ENCODE results near the gene FGGY. TPM values are rescaled to one million over a fixed set of nuclear protein-coding genes. Genes with fewer than 3 reads are reported as not detected.

FGGY gene
- total and polyA plus RNA-seq, 2 donors (not counting 3 experiments of a cell fraction or from before 2014, with no cell fraction given), result 5.6 to 6.4 TPM

DNA sequence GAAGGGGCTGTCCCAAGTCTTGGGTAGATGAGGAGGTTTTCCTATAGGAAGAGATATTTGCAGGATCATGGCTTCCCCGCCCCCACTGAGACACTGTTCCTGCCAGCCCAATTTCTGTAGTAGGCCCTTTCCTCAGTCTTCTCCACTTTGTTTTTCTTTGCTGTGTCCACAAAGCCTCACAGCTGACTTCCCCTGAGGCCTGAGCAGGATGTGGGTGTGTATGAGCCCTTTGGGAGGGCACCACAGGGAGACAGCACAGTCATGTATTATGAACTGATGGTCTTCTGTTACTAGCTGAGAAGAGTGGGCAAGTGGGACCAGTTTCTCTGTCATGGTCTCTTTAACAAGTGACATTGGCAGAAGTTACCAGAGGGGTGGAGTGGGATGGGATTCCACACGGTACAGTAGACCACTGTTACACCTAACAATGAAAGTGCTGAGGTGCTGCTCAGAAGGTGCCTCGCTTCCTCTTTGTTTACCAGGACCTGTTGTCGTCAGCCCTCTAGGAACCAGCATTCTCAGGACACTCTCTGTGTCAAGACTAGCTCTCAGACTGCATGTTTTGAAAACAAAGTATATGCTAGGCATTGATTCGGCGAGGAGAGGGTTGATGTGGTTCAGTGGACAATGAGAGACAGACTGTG lies 264.0 kb downstream of the FGGY start:
- no peaks in the 10 kb centered on the region for H4K20me1 ChIP-seq (replicated peaks; ENCODE audit: control insufficient read depth, extremely low read depth, insufficient read depth, low read length)
- no peak overlapping the region for H3K27ac ChIP-seq (ENCODE audit: insufficient read depth, low read depth, low read length)
- H3K9me3 ChIP-seq (replicated peaks; ENCODE audit: control insufficient read depth, insufficient read depth, low read length), result no peaks in the 10 kb centered on the region
- CTCF ChIA-PET, result interaction anchor here (0.7 to 1.4 kb wide), 2 partner anchors 8 to 11 kb away, joined by 3 read pairs; no protein-coding TSS in a partner anchor
- no peak overlapping the region for H2AFZ ChIP-seq (ENCODE audit: low read depth, low read length)
- no peak overlapping the region for H3K9ac ChIP-seq (replicated peaks; ENCODE audit: extremely low read depth, insufficient read depth, low read length)
- no peaks in the 10 kb centered on the region for H3K79me2 ChIP-seq (ENCODE audit: control insufficient read depth, insufficient read depth, low read length)
- dilution Hi-C loops (cut with MboI; ENCODE audit: extremely low pct_ligation_motif_present, low sequenced_read_pairs) (no loop called here), intact Hi-C loops (cut with micrococcal nuclease) (no loop called here)
- no peak overlapping the region for H3K4me2 ChIP-seq (ENCODE audit: insufficient read depth, low read length)
- BruUV-seq (replicated peaks), result no TSS peak
- H3K36me3 ChIP-seq (ENCODE audit: control insufficient read depth in 2 of 2, extremely low read depth in 1 of 2, insufficient read depth in 2 of 2, low read length in 2 of 2), result no peaks in the 10 kb centered on the region
- peak; percentile 13 for DNase-seq (ENCODE audit: low read depth, low spot score)
- FAIRE-seq, result no peak
- H3K27me3 ChIP-seq (ENCODE audit: control insufficient read depth in 2 of 2, insufficient read depth in 2 of 2, low read length in 2 of 2), result no peaks in the 10 kb centered on the region
- no peak for TF ChIP-seq GATA2 (IDR thresholded peaks at IDR 0.05; ENCODE audit: insufficient read depth, insufficient read length, low read depth, low read length)
- no peak for TF ChIP-seq CTCF (IDR thresholded peaks at IDR 0.05; ENCODE audit: extremely low read depth in 1 of 2, insufficient read depth in 1 of 2, low read depth in 1 of 2, low read length in 2 of 2)
- TF ChIP-seq POLR2AphosphoS5 (IDR thresholded peaks at IDR 0.05; ENCODE audit: insufficient read depth, low read depth, low read length), result no peak
- TF ChIP-seq POLR2A (IDR thresholded peaks at IDR 0.05; ENCODE audit: low read depth, low read length), result no peak
- no peak for TF ChIP-seq EZH2 (IDR thresholded peaks at IDR 0.05; ENCODE audit: borderline replicate concordance, low read depth, low read length, severe bottlenecking)
- TF ChIP-seq MYC (IDR thresholded peaks at IDR 0.05; ENCODE audit: low read depth, low read length), result no peak
- no peak for TF ChIP-seq JUN (IDR thresholded peaks at IDR 0.05; ENCODE audit: borderline replicate concordance, insufficient read depth, insufficient read length, low read depth)
- no peak for TF ChIP-seq FOS (IDR thresholded peaks at IDR 0.05; ENCODE audit: borderline replicate concordance, insufficient read depth, low read length)
- TF ChIP-seq, protein P1, sequence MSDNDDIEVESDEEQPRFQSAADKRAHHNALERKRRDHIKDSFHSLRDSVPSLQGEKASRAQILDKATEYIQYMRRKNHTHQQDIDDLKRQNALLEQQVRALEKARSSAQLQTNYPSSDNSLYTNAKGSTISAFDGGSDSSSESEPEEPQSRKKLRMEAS (IDR thresholded peaks at IDR 0.05; ENCODE audit: insufficient read depth, insufficient read length), result no peak
- H3K4me1 ChIP-seq (ENCODE audit: control insufficient read depth, extremely low read depth, insufficient read depth, low read length), result no peaks in the 10 kb centered on the region
- POLR2A ChIA-PET, result no interaction called here
- H3K9me1 ChIP-seq (replicated peaks; ENCODE audit: control insufficient read depth, extremely low read depth, insufficient read depth, low read length), result no peaks in the 10 kb centered on the region
- H3K4me3 ChIP-seq (replicated peaks in 1 of 3; ENCODE audit: insufficient read depth in 1 of 3, low read depth in 1 of 3, low read length in 3 of 3), result no peak overlapping the region

Data from endothelial cell of umbilical vein (primary cell).